Prostate gland (tissue), 2 donors: ENCODE data around the gene RASSF9.

ENCODE experiments used
- CTCF ChIP-seq, 4 experiments: fragments of 200-600 bp in 2 of 4; fragments of 450-650 bp in 2 of 4; sonication (generic) in 2 of 4; IDR thresholded peaks; 1 replicate in 3 of 4; 2 replicates in 1 of 4; pipeline ENCODE4 v1.5.1; 2016 to 2019; ENCODE audit warnings: antibody characterized with exemption in 4 of 4, mild to moderate bottlenecking in 2 of 4, moderate library complexity in 2 of 4
- POLR2A ChIP-seq: fragments of 450-650 bp; IDR thresholded peaks from one replicate; pipeline ENCODE4 v1.6.1; 2016; ENCODE audit warnings: antibody characterized with exemption, mild to moderate bottlenecking
- POLR2AphosphoS5 ChIP-seq: sonication (generic); formaldehyde crosslinking; IDR thresholded peaks from one replicate; pipeline ENCODE4 v1.6.1; 2017; ENCODE audit warnings: antibody characterized with exemption

- TF ChIP-seq POLR2A = no peak
- TF ChIP-seq CTCF (IDR thresholded peaks at IDR 0.05) = no peak
- TF ChIP-seq POLR2AphosphoS5 = no peak
These were observed 31.5 kb downstream of the RASSF9 start for GRCh38 chr12:85804663-85805062.
